Nephron (organoid): Measurements from ENCODE around the gene PRR35.

ENCODE experiments used
- H3K27ac Mint-ChIP-seq, 3 experiments: 2 replicates each; pipeline ENCODE4 v1.8.0; 2020; ENCODE audit warnings: mixed read lengths in 3 of 3, mild to moderate bottlenecking in 2 of 3, moderate library complexity in 1 of 3
- H3K27me3 Mint-ChIP-seq: 2 replicates; pipeline ENCODE4 v1.8.0; 2021; ENCODE audit warnings: low read depth, mild to moderate bottlenecking, moderate library complexity, mixed read lengths
- H3K36me3 Mint-ChIP-seq: 2 replicates; pipeline ENCODE4 v1.8.0; 2020; ENCODE audit warnings: low read depth, mixed read lengths
- H3K4me1 Mint-ChIP-seq: 2 replicates; pipeline ENCODE4 v1.8.0; 2020; ENCODE audit warnings: mixed read lengths
- H3K4me3 Mint-ChIP-seq, 3 experiments: 2 replicates each; pipeline ENCODE4 v1.8.0; 2020; ENCODE audit warnings: mild to moderate bottlenecking in 3 of 3, mixed read lengths in 3 of 3, moderate library complexity in 2 of 3
- H3K9me3 Mint-ChIP-seq: 2 replicates; pipeline ENCODE4 v1.8.0; 2020; ENCODE audit warnings: mixed read lengths
- TF ChIP-seq, protein P1 (sequence below), 3 experiments: fragments of 200-600 bp; sonication (generic); IDR thresholded peaks; one replicate each; pipeline ENCODE4 v1.5.0; 2021; ENCODE audit warnings: antibody characterized with exemption in 3 of 3; ENCODE audit not compliant: unreplicated experiment in 3 of 3

The PRR35 gene

DNA sequence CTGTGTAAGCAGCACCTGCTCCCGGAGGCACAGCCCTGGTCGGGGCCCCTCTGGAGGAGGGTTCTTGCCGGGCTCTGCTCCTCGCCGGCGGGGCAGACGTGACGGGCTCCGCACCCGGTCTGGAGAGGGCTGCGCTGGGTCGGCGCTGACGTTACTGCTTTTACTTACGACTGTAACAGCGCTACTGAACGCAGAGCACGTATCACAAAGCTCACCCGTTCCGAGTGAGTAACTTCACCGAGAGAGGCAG is 28.4 kb downstream of the PRR35 start:
- Mint-ChIP-seq H3K27me3 (peaks cover 8% of the 10 kb centered on the region), H3K4me3 (peak overlapping the region; percentile 94 to 99 (median 97)), H3K36me3 (no peaks in the 10 kb centered on the region), H3K4me1 (peaks cover 35% of the 10 kb centered on the region), H3K9me3 (no peaks in the 10 kb centered on the region), H3K27ac (peak overlapping the region; percentile 98 to 100 (median 98))
- TF ChIP-seq, protein P1, sequence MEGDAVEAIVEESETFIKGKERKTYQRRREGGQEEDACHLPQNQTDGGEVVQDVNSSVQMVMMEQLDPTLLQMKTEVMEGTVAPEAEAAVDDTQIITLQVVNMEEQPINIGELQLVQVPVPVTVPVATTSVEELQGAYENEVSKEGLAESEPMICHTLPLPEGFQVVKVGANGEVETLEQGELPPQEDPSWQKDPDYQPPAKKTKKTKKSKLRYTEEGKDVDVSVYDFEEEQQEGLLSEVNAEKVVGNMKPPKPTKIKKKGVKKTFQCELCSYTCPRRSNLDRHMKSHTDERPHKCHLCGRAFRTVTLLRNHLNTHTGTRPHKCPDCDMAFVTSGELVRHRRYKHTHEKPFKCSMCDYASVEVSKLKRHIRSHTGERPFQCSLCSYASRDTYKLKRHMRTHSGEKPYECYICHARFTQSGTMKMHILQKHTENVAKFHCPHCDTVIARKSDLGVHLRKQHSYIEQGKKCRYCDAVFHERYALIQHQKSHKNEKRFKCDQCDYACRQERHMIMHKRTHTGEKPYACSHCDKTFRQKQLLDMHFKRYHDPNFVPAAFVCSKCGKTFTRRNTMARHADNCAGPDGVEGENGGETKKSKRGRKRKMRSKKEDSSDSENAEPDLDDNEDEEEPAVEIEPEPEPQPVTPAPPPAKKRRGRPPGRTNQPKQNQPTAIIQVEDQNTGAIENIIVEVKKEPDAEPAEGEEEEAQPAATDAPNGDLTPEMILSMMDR (IDR thresholded peaks at IDR 0.05; ENCODE audit: unreplicated experiment in 3 of 3), result no peak

DNA sequence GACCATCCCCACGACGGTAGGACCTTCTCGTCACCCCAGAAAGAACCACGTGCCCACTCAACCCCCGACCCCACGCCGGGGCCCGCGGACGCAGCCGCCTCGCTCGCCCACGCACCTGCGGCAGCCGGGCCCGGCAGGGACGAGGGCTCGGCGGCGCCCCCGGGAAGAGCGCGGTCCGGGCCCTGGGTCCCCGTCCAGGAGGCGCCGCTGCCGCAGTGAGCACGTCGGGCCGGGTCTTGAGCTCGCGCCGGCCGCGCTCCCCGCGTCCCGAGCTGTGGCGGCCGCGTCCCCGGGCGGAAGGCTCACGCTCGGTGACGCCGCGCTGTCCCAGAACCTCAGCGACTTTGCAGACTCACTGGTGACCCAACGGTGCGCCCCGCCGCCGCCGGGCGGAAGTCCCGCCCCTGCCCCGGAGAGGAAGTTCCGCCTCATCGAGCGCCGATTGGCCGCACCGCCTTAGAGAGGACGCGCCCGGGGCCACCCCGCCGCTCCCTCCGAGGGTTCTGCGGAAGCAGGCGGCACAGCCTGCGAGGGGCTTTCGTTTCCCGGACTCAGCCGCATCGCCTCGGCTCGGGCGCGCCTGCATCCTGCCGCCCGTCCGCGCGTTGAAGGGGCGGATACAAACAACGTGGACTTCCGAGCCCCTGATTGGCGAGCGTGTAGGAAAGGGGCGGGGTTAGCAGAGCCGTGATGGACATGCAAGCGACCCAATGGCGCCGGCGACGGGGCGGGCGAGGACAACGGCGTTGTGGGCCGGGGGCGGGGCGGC is 28.9 kb downstream of the PRR35 start:
- TF ChIP-seq, protein P1 (IDR thresholded peaks at IDR 0.05; ENCODE audit: unreplicated experiment in 3 of 3), result no peak
- peak overlapping the region; percentile 98 to 100 (median 99) for H3K27ac Mint-ChIP-seq
- peak overlapping the region; percentile 98 to 99 (median 99) for H3K4me3 Mint-ChIP-seq
- H3K4me1 Mint-ChIP-seq, result peaks cover 38% of the 10 kb centered on the region
- peaks cover 8% of the 10 kb centered on the region for H3K27me3 Mint-ChIP-seq
- peaks cover under 1% of the 10 kb centered on the region for H3K36me3 Mint-ChIP-seq
- no peaks in the 10 kb centered on the region for H3K9me3 Mint-ChIP-seq

DNA sequence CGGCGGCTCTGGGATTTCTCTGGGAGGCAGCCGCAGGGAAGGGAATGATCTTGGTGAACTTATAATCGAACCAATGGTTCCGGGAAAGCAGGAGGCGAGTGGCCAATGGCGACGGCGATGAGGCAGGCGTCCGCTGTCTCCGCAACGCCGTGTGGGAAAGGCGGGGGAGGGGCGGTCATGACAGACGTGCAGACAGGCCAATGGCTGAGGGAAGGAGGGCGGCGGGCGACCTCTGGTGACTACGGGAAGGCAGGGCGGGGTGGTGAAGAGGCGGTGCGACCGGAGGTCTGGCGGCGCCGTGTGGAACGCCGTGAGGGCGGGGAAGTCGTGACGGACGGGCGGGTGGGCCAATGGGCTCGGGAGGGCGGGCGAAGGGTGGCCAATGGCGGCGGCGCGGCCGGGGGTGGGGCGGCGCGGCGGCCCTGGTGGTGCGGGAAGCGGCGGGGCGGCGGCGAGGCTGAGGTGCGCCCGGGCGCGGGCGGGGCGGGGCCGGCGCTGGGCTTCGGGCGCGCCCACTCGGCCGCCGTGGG is 29.5 kb downstream of the PRR35 start, which contains the start of gene RAB40C:
Gene RAB40C (plus strand): TSS at position 409 of the 530 bp plus-strand sequence. CDS start 226 bp downstream, outside the sequence.
- H3K4me1 Mint-ChIP-seq, result peaks cover 44% of the 10 kb centered on the region
- peaks cover 8% of the 10 kb centered on the region for H3K27me3 Mint-ChIP-seq
- TF ChIP-seq, protein P1 (IDR thresholded peaks at IDR 0.05; ENCODE audit: unreplicated experiment in 3 of 3), result no peak
- H3K9me3 Mint-ChIP-seq, result no peaks in the 10 kb centered on the region
- peaks cover 7% of the 10 kb centered on the region for H3K36me3 Mint-ChIP-seq
- peak within 1 kb of the TSS; percentile 98 to 99 (median 99) for H3K4me3 Mint-ChIP-seq
- H3K27ac Mint-ChIP-seq, result peak within 1 kb of the TSS; percentile 98 to 100 (median 99)

DNA sequence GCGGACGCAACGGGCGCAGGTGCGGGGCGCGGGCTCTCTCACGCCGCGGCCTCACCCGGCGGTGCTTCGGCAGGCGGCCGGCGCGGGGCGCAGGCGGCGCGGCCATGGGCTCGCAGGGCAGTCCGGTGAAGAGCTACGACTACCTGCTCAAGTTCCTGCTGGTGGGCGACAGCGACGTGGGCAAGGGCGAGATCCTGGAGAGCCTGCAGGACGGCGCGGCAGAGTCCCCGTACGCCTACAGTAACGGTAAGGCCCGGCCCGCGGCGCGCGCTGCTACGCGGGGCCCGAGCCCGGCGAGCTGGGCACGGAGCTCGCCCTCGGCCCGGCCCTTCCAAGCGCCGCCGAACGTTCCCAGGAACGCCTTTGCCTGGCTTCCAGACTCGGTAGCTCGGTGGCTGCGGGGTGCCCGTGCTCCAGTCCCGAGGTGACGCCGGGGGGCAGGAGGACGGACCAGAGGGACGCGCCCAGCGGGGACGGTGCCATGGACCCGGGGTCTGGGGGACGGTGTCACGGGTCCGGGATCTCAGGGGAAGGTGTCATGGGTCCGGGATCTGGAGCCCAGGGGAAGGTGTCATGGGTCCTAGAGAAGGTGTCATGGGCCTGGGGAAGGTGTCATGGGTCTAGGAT is 30.1 kb downstream of the PRR35 start:
- Mint-ChIP-seq H3K4me1 (peaks cover 44% of the 10 kb centered on the region), H3K27ac (peak overlapping the region; percentile 53 to 91 (median 74)), H3K9me3 (no peaks in the 10 kb centered on the region), H3K36me3 (peaks cover 7% of the 10 kb centered on the region), H3K27me3 (peaks cover 8% of the 10 kb centered on the region), H3K4me3 (peak overlapping the region; percentile 90 to 92 (median 90))
- TF ChIP-seq, protein P1 (IDR thresholded peaks at IDR 0.05; ENCODE audit: unreplicated experiment in 3 of 3), result no peak

DNA sequence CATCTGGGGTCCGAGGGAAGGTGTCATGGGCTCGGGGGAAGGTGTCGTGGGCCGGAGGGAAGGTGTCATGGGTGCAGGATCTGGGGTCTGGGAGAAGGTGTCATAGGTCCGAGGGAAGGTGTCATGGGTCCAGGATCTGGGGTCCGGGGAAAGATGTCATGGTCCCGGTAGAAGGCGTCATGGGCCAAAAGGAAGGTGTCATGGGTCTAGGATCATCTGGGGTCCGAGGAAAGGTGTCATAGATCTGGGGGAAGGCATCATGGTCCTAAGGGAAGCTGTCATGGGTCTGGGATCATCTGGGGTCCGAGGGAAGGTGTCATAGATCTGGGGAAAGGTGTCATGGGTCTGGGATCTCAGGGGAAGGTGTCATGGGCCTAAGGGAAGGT is 30.6 kb downstream of the PRR35 start:
- H3K27ac Mint-ChIP-seq, result peak overlapping the region; percentile 53 to 91 (median 74)
- peaks cover 6% of the 10 kb centered on the region for H3K27me3 Mint-ChIP-seq
- TF ChIP-seq, protein P1 (IDR thresholded peaks at IDR 0.05; ENCODE audit: unreplicated experiment in 3 of 3), result no peak
- peak overlapping the region; percentile 90 to 92 (median 90) for H3K4me3 Mint-ChIP-seq
- no peaks in the 10 kb centered on the region for H3K9me3 Mint-ChIP-seq
- peaks cover 41% of the 10 kb centered on the region for H3K4me1 Mint-ChIP-seq
- H3K36me3 Mint-ChIP-seq, result peaks cover 7% of the 10 kb centered on the region
